Endothelial cell (in vitro differentiated cells): ENCODE measurements around the gene SPAG17. TPM values are rescaled to one million over a fixed set of nuclear protein-coding genes. Genes with fewer than 3 reads are reported as not detected.

ENCODE experiments used
- DNase-seq: peaks from one replicate; pipeline ENCODE4 v3.0.0; 2021; ENCODE audit warnings: low spot score
- H3K27ac Mint-ChIP-seq: one replicate; pipeline ENCODE4 v1.8.0; 2021; ENCODE audit warnings: mixed read lengths, inconsistent platforms; ENCODE audit not compliant: unreplicated experiment
- H3K27me3 Mint-ChIP-seq: one replicate; pipeline ENCODE4 v1.8.0; 2021; ENCODE audit warnings: mild to moderate bottlenecking, moderate library complexity, mixed read lengths, inconsistent platforms; ENCODE audit not compliant: unreplicated experiment
- H3K36me3 Mint-ChIP-seq: one replicate; pipeline ENCODE4 v1.8.0; 2021; ENCODE audit warnings: mild to moderate bottlenecking, low read depth, mixed read lengths, inconsistent platforms; ENCODE audit not compliant: unreplicated experiment
- H3K4me1 Mint-ChIP-seq: one replicate; pipeline ENCODE4 v1.8.0; 2021; ENCODE audit warnings: mild to moderate bottlenecking, mixed read lengths, inconsistent platforms; ENCODE audit not compliant: unreplicated experiment
- H3K4me3 Mint-ChIP-seq: one replicate; pipeline ENCODE4 v1.8.0; 2021; ENCODE audit warnings: mild to moderate bottlenecking, mixed read lengths, inconsistent platforms; ENCODE audit not compliant: unreplicated experiment
- H3K9me3 Mint-ChIP-seq: one replicate; pipeline ENCODE4 v1.8.0; 2021; ENCODE audit warnings: mixed read lengths, inconsistent platforms; ENCODE audit not compliant: unreplicated experiment
- total RNA-seq: library from RNA; stranded (reverse); fragmentation: NEBNext Ultra II Directional; extraction: Animal tissue kit (Norgen Biotek cat#: 25700); gene quantifications from one replicate; pipeline ENCODE4 v1.2.1, GENCODE V29; 2021; ENCODE audit not compliant: unreplicated experiment
- TF ChIP-seq, protein P1 (sequence below): fragments of 200-600 bp; sonication (generic); IDR thresholded peaks from one replicate; pipeline ENCODE4 v1.5.0; 2021; ENCODE audit warnings: antibody characterized with exemption; ENCODE audit not compliant: unreplicated experiment

SPAG17 gene
- total RNA-seq, 1 donor from 2014 or later, result 9.5 TPM

DNA sequence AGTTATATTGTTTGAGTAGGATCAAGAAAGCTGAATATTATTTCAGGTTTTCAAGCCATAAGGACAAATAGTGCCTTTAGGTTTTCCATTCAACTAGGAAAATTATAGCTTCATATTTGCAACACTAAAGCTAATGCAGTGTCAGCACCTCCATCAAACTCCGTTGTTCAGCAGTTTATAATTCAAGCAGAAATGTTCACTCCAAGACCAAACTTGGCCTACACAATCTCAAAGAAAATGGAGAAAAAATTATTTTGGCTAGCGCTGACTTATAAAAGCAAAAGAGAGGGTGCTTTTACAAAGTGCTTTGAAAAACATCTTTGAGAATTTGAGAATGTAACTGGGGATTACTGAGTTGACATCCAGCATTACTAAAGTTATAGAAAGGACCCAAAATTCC is 1.4 kb downstream of the SPAG17 start:
- Mint-ChIP-seq H3K27me3 (no peaks in the 10 kb centered on the region), H3K27ac (no peak overlapping the region), H3K4me1 (peaks cover 11% of the 10 kb centered on the region), H3K9me3 (no peaks in the 10 kb centered on the region), H3K36me3 (no peaks in the 10 kb centered on the region), H3K4me3 (no peak overlapping the region)
- TF ChIP-seq, protein P1, sequence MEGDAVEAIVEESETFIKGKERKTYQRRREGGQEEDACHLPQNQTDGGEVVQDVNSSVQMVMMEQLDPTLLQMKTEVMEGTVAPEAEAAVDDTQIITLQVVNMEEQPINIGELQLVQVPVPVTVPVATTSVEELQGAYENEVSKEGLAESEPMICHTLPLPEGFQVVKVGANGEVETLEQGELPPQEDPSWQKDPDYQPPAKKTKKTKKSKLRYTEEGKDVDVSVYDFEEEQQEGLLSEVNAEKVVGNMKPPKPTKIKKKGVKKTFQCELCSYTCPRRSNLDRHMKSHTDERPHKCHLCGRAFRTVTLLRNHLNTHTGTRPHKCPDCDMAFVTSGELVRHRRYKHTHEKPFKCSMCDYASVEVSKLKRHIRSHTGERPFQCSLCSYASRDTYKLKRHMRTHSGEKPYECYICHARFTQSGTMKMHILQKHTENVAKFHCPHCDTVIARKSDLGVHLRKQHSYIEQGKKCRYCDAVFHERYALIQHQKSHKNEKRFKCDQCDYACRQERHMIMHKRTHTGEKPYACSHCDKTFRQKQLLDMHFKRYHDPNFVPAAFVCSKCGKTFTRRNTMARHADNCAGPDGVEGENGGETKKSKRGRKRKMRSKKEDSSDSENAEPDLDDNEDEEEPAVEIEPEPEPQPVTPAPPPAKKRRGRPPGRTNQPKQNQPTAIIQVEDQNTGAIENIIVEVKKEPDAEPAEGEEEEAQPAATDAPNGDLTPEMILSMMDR, result no peak
- no peak for DNase-seq

DNA sequence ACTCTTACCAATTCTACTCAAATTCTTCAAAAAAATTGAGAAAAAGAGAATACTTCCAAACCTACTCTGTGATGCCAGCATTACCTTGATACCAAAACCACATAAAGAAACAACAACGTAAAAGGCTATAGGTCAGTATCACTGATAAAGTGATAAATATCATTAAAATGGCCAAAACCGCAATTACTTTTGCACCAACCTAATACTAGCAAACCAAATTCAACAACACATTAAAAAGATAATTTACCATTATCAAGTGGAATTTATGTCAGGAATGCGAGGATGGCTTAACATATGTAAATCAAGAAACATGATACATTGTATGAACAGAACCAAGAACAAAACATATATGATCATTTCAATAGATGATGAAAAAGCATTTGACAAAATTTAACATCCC is 7.0 kb downstream of the SPAG17 start:
- TF ChIP-seq, protein P1, result no peak
- Mint-ChIP-seq H3K9me3 (no peaks in the 10 kb centered on the region), H3K27me3 (no peaks in the 10 kb centered on the region), H3K36me3 (no peaks in the 10 kb centered on the region), H3K4me1 (no peaks in the 10 kb centered on the region), H3K27ac (no peak overlapping the region), H3K4me3 (no peak overlapping the region)
- no peak for DNase-seq

- no peak for DNase-seq
- no peaks in the 10 kb centered on the region for H3K9me3 Mint-ChIP-seq
- no peaks in the 10 kb centered on the region for H3K36me3 Mint-ChIP-seq
- no peaks in the 10 kb centered on the region for H3K4me1 Mint-ChIP-seq
- no peak overlapping the region for H3K27ac Mint-ChIP-seq
- H3K4me3 Mint-ChIP-seq, result no peak overlapping the region
- no peaks in the 10 kb centered on the region for H3K27me3 Mint-ChIP-seq
- TF ChIP-seq, protein P1, result no peak
Observed at GRCh38 chr1:118169016-118169415, 16.0 kb downstream of the SPAG17 start.

- Mint-ChIP-seq H3K4me3 (no peak overlapping the region), H3K36me3 (no peaks in the 10 kb centered on the region), H3K27me3 (peaks cover 1% of the 10 kb centered on the region), H3K9me3 (no peaks in the 10 kb centered on the region), H3K4me1 (peaks cover 7% of the 10 kb centered on the region), H3K27ac (peak overlapping the region; percentile 46)
- DNase-seq, result no peak
- TF ChIP-seq, protein P1, result no peak
Observed at GRCh38 chr1:118160806-118161205, 24.2 kb downstream of the SPAG17 start.

- no peak overlapping the region for H3K4me3 Mint-ChIP-seq
- no peaks in the 10 kb centered on the region for H3K9me3 Mint-ChIP-seq
- DNase-seq, result no peak
Observed at GRCh38 chr1:118159569-118159968, 25.5 kb downstream of the SPAG17 start.

More at GRCh38 chr1:118159569-118159968, 25.5 kb downstream of the SPAG17 start:
- TF ChIP-seq, protein P1, result no peak
- Mint-ChIP-seq H3K36me3 (no peaks in the 10 kb centered on the region), H3K4me1 (peaks cover 7% of the 10 kb centered on the region), H3K27ac (no peak overlapping the region), H3K27me3 (peaks cover 1% of the 10 kb centered on the region)
